ENCODE data around the gene BCL7C. TPM values are rescaled to one million over a fixed set of nuclear protein-coding genes. Genes with fewer than 3 reads are reported as not detected.

Gene BCL7C
- total and polyA plus RNA-seq, 10 of the 15 experiments (the other 5 are each of a cell fraction or from before 2014, with no cell fraction given), result 1.1 to 30.5 (median 13.7) TPM

GRCh38 chr16:30926937-30927788 lies 33.3 kb upstream of the BCL7C start:
- H3K9ac ChIP-seq (ENCODE audit: control insufficient read depth, insufficient read depth, low read length), result no peak overlapping the region
- ChIA-PET CTCF (interaction anchor here (0.8 to 5.2 kb wide), 5 partner anchors 11 to 524 kb away, joined by 3 to 26 read pairs (median 4); no protein-coding TSS in a partner anchor), SMC1A (ENCODE audit: uncharacterized antibody, unreplicated experiment) (interaction anchor here (1.2 kb wide), 1 partner anchor 8 kb away, joined by 3 read pairs; no protein-coding TSS in a partner anchor), RAD21 (ENCODE audit: unreplicated experiment) (interaction anchor here (0.9 to 2.2 kb wide), 3 partner anchors 15 to 83 kb away, joined by 3 to 11 read pairs (median 3); no protein-coding TSS in a partner anchor), POLR2A (interaction anchor here (0.6 kb wide), 1 partner anchor 45 kb away, joined by 3 read pairs; no protein-coding TSS in a partner anchor)
- H3K27me3 ChIP-seq (replicated peaks in 1 of 2; ENCODE audit: control insufficient read depth in 2 of 2, insufficient read depth in 2 of 2, low read length in 1 of 2), result no peaks in the 10 kb centered on the region
- no peaks in the 10 kb centered on the region for H4K20me1 ChIP-seq (ENCODE audit: control insufficient read depth, insufficient read depth)
- no peak for TF ChIP-seq EP300 (IDR thresholded peaks at IDR 0.05; ENCODE audit: borderline replicate concordance in 1 of 2, control insufficient read depth in 1 of 2, low read depth in 2 of 2, low read length in 2 of 2)
- TF ChIP-seq EGR1 (IDR thresholded peaks at IDR 0.05; ENCODE audit: borderline replicate concordance in 1 of 2, low read depth in 2 of 2, low read length in 2 of 2), result no peak
- no peak for TF ChIP-seq MYC (IDR thresholded peaks at IDR 0.05; ENCODE audit: insufficient read depth, insufficient read length, insufficient replicate concordance, low read length, severe bottlenecking)
- TF ChIP-seq, protein P1, sequence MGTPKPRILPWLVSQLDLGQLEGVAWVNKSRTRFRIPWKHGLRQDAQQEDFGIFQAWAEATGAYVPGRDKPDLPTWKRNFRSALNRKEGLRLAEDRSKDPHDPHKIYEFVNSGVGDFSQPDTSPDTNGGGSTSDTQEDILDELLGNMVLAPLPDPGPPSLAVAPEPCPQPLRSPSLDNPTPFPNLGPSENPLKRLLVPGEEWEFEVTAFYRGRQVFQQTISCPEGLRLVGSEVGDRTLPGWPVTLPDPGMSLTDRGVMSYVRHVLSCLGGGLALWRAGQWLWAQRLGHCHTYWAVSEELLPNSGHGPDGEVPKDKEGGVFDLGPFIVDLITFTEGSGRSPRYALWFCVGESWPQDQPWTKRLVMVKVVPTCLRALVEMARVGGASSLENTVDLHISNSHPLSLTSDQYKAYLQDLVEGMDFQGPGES (IDR thresholded peaks at IDR 0.05), result no peak
- TF ChIP-seq SIX5 (IDR thresholded peaks at IDR 0.05; ENCODE audit: low read depth, low read length, severe bottlenecking), result no peak
- BruUV-seq (replicated peaks), result no TSS peak
- in situ Hi-C loops (cut with MboI), result no loop called here
- no peaks in the 10 kb centered on the region for H3K9me3 ChIP-seq (replicated peaks; ENCODE audit: control insufficient read depth, insufficient read depth, low read length)
- H3K4me1 ChIP-seq (ENCODE audit: control insufficient read depth, insufficient read depth, low read length), result 0 out of 2 replicates have a peak, but pooled peaks cover 4% of the 10 kb centered on the region
- ATAC-seq (no peak), DNase-seq (ENCODE audit: low read depth, low spot score) (no peak), FAIRE-seq (no peak)
- H3K27ac ChIP-seq (ENCODE audit: control insufficient read depth, insufficient read depth), result no peak overlapping the region
- peaks cover 0 to 12% of the 10 kb centered on the region in 2 experiments for H3K36me3 ChIP-seq (ENCODE audit: control insufficient read depth in 2 of 2, insufficient read depth in 2 of 2, low read length in 1 of 2)
- H2AFZ ChIP-seq (ENCODE audit: control insufficient read depth, low read depth, low read length), result no peak overlapping the region
- no peak overlapping the region for H3K4me2 ChIP-seq (ENCODE audit: control insufficient read depth, insufficient read depth)
- intact Hi-C loops (cut with micrococcal nuclease; ENCODE audit: unreplicated experiment), result loop anchor here (10.0 kb wide), 2 partner anchors 232 to 272 kb away; partner anchors contain the start of genes FBRS, PRR14 and SRCAP
- H3K4me3 ChIP-seq, result no peak overlapping the region
- peaks cover 5% of the 10 kb centered on the region for H3K79me2 ChIP-seq (ENCODE audit: control insufficient read depth, insufficient read depth, low read length)
- WGBS (ENCODE audit: insufficient coverage, insufficient replicate concordance, low lambda C conversion rate, missing lambda C conversion rate), result 92% methylated on average over 22 of the region's 22 CpGs

Data from GM12878 (cell line).